DMS53 treated with DMSO at 0.1 percent for 48 hours (cell line): ENCODE data around the gene TRIM13.
"Not testable (repeated sequence)": the region's sequence is repeated elsewhere in the genome, so short reads cannot be mapped to it uniquely, and the experiment has no call there.

Experiments
- DNase-seq: peaks from one replicate; lab custom pipeline; 2025; ENCODE audit not compliant: unreplicated experiment; lab: John Stamatoyannopoulos, UW

The TRIM13 gene

GRCh38 chr13:49996951-49997895, at the start of gene TRIM13:
Gene TRIM13 (plus strand): TSS chr13:49997042. CDS start chr13:50011941, 14,899 bp downstream.
- DNase-seq, result peak; percentile 74

- DNase-seq, result not testable (repeated sequence)
These were observed 48.0 kb upstream of the TRIM13 start for GRCh38 chr13:49948777-49949270.

- no peak for DNase-seq
These were observed 44.9 kb upstream of the TRIM13 start for GRCh38 chr13:49951754-49952535.

GRCh38 chr13:49953560-49953959, 43.3 kb upstream of the TRIM13 start:
- no peak for DNase-seq

GRCh38 chr13:49954674-49955455, 42.0 kb upstream of the TRIM13 start:
- no peak for DNase-seq

- no peak for DNase-seq
These were observed 40.7 kb upstream of the TRIM13 start for GRCh38 chr13:49956131-49956530.

GRCh38 chr13:49958321-49958720, 38.5 kb upstream of the TRIM13 start:
- DNase-seq, result no peak

GRCh38 chr13:49967456-49967855, 29.4 kb upstream of the TRIM13 start:
- DNase-seq, result no peak

GRCh38 chr13:49972709-49973108, 24.1 kb upstream of the TRIM13 start:
- DNase-seq, result no peak

- DNase-seq, result no peak
These were observed 21.0 kb upstream of the TRIM13 start for GRCh38 chr13:49975826-49976225.

GRCh38 chr13:49976314-49977258, 20.3 kb upstream of the TRIM13 start:
- DNase-seq, result peak; percentile 54

GRCh38 chr13:49977992-49978391, 18.9 kb upstream of the TRIM13 start:
- no peak for DNase-seq

GRCh38 chr13:49980266-49980665, 16.6 kb upstream of the TRIM13 start:
- no peak for DNase-seq

GRCh38 chr13:49985129-49985528, 11.7 kb upstream of the TRIM13 start:
- no peak for DNase-seq

- DNase-seq, result no peak
These were observed 10.4 kb upstream of the TRIM13 start for GRCh38 chr13:49986471-49986870.

GRCh38 chr13:49990612-49991011, 6.2 kb upstream of the TRIM13 start:
- not testable (repeated sequence) for DNase-seq

GRCh38 chr13:49993111-49993510, 3.7 kb upstream of the TRIM13 start:
- no peak for DNase-seq

- DNase-seq, result no peak
These were observed 3.2 kb upstream of the TRIM13 start for GRCh38 chr13:49993666-49994065.

- DNase-seq, result no peak
These were observed 1.2 kb upstream of the TRIM13 start for GRCh38 chr13:49995625-49996101.
